Fibroblast of the conjunctiva (primary cell): Measurements from ENCODE around the gene ASCL2.
"Not testable (repeated sequence)": the region's sequence is repeated elsewhere in the genome, so short reads cannot be mapped to it uniquely, and the experiment has no call there.

ENCODE experiments used
- DNase-seq: peaks from one replicate; pipeline ENCODE4 v3.0.0-alpha.2; 2010; ENCODE audit warnings: low read depth

Gene ASCL2

DNA sequence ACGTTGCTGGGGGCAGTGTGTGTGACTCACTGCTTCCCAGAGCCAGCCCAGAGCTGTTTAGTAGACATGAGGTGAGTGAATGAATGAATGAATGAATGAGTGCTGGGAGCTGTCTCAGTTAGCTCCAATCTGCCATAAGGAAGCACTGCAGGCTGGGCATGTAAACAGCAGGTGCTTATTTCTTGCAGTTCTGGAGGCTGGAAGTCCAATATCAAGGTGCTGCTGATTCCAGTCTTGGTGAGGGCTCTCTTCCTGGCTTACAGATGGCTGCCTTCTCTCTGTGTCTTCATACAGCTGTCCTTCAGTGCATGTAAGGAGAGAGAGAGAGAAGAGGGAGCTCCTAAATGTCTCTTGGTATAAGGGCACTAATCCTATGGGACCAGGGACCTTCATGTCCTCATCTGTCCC is 27.2 kb upstream of the ASCL2 start:
- DNase-seq = no peak

DNA sequence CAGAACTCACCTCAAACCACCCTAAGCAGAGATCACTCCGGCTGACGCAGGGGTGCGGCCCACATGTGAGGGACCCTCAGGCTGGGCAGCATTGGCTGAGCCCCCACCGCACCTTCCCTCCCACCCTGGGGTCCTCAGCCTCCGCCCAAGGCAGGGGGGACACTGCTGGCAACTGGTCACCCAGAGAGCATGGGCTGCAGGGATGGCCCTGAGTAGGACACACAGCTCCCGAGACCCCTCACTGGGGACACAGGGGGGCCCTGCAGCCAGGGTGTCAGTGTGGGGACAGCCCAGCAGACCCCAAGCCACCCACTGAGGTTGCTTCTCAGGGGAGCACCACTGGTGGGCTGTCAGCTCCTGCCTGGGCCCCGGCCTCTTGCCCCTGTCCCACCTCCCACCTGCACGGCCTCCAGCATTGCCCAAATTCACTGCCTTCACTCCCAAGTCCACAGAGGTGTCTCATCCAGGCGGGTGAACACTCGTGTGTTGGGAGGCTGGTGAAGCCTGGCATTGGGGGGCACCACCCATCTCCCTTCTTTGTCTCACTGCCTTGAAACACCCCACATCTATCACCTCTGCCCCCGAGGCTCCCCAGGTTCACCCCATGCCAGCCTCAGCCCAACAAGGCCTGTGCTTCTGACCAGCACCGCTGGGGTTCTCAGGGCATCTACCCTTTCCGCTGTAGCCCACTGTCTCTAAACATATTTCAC is 26.7 kb upstream of the ASCL2 start:
- DNase-seq = no peak

DNA sequence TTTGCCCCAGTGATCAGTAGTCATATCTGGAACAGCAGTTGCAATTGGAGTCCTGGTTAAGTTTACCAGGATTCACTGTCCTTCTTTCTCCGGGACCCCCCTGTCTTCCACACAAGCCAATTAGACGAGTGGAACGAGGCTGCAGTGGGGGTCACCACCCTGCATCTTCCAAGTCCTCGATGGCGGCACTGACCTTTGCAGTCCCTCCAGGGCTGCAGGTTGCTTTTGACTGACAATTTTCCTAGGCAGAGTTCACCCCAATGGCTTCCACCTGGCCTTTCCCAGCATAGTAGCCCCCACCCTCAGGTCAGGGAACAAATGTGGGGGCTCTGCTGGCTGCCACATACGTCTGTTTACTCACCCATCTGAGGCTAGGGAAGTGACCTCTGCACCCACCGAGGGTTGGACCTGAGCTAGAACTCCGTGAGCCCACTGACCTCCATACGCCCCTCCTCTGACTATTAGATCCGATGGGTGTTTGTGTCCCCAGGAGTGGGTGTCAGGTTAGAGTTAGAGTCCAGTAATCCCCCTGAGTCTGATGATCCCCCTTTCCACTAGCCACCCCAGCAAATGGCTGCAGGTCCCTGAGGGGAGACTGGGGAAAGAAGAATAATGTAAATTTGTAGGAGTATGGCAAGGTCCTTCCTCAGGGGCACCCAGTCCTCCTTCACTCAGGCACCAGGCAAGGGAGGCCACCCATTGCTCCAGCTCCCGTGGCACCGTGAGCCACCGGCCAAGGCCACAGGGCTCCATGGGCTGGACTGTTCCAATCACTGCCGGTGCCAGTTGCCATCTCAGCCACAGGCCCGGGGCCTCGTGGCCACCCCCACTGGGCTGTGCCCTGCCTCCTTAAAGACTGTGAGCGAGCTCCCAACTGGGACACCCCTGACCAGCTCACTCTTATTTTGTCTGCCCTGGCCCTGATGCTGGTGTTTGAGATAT is 25.9 kb upstream of the ASCL2 start:
- DNase-seq = no peak

DNA sequence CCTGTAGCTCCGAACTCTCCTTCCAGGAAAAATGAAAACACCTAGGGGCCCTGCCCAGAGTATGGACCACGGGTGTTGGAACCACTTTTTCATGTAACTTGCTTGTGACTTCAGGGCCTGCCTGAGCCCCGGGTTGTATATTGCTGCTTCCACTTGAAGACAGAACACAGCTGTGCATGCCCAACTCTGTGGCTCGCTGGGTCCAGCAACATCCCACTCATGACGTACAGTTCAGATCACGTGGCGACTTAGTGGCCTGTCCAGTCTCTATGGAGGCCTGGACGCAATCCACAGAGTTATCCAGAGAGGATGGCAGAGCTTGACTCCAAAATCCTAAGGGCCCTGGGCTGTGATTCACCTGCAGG is 24.5 kb upstream of the ASCL2 start:
- DNase-seq = no peak

DNA sequence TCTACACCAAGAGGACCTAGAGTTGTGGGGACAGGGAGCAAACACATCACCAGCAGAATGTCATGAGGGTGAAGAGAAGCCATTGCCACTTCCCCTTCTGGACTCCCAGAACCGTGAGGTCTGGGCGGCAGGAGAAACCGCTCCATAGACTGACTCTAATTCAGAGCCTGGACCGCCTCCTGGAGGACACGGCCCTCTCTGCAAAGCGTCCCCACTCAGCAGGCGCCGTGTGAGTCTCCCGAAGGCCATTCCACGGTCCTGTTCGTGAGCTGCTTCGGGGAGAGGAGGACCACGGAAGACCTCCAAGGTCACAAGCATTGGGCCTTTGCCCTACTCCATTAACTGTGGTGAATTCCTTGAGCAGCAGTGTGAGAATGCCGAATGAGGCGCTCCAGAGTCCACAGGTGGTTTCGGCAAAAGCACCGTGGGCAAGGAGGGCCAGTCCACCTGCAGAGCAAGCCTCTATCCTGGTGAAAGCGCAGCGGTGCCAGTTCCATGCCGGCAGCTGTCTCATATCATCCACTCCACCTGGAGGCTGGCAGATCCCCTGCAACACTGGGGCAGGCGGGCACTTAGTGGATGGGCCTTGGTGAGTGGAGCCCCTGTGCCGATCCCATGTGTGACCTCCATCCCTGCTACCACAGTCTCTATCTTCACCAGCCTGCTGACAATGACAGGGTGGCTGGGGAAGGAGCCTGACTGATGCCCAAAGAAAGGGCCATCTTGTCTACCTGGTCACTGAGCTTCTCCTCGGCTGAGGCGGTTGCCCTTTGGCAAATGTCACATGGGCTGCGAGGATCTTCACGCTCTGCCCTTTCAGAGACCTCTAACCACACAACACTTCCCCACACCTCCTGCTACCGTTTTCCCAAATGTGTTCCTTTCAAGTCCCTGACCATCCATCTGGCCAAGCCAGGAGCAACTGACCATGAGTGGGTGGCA is 23.9 kb upstream of the ASCL2 start:
- no peak for DNase-seq

DNA sequence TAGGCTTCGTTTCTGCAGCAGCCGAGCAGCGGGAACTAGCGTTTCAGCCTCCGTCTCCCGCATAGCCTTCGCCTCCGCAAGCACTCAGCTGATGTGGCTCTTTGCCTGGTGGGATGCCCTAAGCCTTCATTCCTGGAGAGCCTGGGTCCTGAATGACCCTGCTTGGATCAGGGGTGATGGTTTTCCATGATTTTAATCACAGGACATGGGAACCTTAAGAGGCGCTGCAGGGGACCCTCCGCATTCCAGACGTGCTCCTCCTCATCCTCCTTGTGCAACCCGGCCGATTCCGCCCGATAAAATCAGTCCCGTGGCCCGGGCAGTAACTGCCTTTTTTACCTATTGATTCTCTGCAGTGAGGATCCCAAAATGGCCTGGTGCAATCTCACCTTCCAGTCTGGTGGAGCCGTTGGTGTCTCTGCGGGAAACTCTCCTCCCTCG is 23.2 kb upstream of the ASCL2 start:
- DNase-seq = no peak

DNA sequence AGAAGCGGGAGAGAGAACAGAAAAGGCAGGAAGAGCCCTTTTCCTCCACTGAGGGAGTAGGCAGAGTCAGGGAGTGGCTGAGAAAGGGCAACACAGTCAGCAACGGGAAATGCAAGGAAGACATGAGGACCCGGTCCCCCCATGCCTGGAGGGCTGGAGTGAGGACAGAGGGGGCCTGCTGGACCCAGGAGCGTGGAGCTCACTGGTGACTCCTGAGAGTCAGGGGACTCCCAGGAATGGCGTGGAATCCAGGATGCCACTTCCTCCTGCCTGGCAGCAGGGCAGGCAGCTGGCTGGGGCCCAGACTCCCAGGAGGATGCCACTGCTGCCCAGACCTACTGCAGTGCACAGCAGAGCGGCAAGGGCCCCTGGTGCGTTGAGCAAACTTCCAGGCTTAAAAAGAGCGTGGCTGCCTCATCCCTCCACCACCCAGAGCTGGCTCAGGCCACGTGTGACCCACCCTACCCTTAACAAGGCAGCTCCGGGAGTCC is 20.0 kb upstream of the ASCL2 start:
- DNase-seq = no peak

DNA sequence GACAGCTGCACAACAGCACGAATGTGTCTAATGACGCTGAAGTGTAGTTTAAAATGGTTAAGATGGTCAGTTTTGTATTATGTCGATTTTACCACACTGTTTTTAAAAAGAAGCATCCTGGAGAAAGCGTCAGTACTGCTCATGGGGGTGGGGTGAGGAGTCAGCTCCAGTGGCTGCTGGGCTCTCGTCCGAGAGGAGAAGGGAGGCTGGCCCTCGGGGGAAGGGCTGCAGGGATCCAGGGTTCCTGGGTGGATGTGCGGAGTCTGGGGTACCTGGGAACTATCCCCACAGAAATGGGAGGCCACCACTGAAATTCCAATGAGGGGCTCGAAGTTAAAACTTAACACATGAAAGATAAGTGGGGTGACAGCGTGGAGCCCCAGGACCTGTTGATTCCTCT is 19.5 kb upstream of the ASCL2 start:
- no peak for DNase-seq

DNA sequence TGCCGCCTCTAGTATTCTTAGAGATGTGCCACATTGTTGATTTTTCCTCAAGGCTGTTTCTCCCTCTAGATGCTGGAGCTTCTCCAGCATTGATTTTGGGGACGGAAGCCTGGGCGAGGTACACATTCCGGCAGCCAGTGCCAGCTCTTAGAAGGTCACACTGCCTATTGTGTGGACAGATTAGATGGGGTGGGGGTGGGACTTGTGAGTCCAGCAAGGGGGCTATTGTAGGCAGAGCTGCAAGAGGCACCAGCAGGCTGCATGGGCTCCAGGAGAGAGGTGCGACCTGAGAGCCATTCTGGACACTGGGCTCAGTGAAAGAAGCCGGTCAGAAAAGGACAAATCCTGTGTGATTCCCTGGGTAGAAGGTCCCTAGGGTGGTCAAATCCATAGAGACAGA is 19.0 kb upstream of the ASCL2 start:
- no peak for DNase-seq

DNA sequence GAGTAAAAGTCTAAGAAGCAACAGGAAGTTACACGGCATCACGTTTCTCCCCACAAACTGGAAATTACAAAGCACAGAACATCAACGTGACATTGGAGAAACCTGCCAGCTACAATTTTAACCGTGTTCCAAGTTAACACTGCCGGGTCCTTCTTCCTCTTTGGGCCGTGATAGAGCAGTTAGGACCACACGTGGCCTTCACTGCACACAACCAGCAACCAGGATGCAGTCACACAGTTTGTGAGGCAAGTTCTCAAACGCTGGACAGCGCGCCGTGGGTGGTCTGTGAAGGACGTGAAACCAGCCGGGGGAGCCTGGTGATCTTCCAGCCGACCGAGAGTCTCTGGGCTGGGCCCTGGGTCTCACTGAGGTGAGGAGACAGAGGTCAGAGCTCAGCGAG is 16.7 kb upstream of the ASCL2 start:
- DNase-seq = no peak

DNA sequence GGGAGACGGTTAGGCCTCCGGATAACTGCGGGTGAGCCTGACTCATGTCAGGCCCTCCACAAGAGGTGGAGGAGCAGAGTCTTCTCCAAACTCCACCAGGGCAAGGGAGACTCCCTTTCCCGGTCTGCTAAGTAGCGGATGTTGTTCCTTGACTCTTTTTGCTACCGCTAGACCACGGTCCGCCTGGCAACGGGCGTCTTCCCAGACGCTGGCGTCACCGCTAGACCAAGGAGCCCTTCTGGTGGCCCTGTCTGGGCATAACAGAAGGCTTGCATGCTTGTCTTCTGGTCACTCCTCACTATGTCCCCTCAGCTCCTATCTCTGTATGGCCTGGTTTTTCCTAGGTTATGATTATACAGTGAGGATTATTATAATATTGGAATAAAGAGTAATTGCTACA is 16.0 kb upstream of the ASCL2 start:
- DNase-seq = not testable (repeated sequence)

DNA sequence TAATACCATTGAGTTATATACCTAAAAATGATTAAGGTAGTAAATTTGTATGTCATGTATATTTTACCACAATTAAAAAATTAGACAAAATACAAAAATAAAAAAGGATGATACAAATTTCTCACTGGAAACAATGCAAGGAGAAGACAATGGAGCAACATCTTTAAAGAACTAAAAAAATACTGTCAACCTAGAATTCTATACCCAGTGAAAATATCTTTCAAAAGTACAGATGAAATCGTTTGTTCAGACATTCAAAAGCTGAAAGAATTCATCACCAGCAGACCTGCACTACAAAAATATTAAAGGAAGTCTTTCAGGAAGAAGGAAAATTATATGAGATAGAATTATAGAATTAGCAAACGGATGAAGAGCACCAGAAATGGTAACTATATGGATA is 9.8 kb upstream of the ASCL2 start:
- DNase-seq = no peak

DNA sequence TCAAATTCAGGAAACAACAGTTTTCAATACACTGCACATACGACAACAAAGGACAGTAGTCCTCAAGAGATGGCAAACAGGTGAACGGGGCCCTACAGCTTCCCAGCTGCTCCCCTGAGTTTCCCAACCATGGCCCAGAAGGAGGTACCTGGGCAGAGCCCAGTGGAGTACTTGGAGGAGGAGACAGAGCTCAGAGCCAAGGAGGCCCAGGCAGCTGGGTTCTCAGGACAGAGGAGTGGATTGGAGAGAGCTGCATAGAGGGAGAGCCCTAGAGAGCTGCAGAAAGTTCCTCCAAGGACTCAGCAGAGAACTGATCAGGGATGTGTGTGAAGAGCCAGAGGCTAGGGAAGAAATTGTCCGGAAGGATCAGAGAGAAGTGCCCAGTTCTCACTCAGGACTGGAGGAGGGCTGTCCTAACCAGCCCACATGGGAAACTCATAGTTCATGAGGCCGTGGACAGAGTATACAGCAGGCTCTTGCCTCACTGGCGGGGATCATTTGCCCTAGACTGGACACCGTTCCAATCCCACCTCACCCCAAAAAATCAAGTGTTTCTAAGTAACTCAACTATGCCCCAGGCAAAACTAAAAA is 7.6 kb upstream of the ASCL2 start:
- DNase-seq = no peak

DNA sequence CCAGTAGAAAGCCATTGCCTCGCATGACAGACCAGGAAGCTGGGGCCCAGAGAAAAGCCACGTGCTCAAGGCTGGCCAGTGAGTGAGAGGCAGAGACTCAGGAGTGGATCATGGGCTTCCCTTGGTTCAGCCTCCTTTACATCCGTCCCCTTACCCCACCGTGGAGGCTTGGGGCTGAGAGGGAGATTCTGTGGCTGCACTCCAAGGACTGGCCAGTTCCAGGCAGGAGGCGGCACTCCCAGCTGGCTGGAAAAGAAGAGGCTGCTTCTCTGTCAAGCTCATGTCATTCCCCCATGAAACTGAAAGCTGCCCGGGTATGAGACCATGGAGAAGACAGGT is 6.6 kb upstream of the ASCL2 start:
- no peak for DNase-seq

DNA sequence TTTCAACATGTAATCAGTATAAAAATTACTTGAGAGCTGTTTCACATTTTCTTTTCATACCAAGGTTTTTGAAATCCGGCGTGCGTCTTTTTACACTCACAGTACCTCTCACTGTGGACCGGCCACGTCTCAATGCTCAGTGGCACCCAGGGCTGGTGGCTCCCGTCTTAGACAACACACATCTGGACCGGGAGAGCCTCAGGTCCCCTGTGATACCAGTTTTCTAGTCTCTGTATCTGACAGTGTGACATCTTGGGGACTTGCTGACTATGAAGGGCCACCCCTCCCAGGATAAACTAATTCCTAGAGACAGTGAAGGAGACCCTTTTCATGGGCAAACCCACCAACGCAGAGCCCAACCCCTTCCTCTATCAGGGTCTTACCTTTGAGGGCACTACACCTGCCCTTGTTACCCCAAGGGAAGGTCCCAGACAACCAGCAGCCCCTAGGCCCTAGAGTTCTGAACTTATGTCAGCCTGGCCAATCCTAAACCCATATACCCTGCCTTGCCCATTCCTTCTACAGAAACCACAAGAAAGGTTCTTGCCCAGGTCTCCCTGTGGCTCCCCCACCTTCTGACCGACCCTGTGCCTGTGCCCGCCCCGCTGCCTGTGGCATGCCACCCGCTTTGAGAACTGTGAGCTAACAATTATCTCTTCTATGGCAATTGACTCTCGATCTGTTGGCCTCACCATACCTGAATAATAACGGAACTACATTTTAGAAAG is 6.1 kb upstream of the ASCL2 start:
- DNase-seq = no peak

DNA sequence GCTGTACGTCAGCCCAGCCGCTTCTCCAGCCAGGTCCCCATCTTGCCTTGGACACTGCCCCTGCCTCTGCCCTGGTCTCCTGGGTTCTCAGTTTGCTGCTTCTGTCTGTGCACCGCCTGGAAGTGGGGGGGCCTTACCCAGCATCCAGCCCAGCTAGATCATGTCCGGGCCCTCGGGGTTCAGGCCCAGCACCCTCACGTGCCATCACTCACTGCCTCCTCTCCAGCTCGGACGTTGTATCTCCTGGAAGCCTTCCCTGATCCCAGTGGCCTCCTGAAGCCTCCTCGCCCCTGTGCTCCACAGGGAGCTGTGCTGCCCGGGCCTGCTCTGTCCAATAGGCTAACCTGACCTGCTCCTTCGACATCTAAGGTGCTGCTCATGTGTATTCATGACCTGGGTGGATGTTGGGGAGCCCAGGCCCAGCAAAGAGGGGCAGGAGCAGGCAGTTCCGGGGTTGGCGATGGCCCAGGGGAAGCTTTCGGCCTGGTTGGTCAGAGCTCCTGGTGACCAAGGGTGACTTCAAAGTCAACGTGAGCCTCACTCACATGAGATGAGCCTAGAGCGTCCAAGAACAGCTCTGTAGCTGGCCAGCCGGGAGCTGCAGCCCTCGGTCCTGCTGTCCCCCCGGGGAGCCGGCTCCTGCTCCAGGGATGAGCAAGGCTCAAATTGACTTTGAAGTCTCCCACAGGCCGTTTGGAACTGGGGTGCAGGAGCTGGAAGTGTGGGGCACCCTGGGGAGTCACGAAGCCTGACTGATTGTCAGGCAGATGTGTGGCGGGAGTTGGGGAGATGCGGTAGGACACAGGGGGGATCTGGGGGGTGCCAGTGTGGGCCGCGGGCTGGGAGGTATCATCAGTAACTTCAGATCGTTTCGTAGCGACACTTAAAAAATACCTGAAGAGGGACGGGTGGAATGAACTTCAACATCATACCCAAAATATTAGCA is 5.2 kb upstream of the ASCL2 start:
- DNase-seq = no peak

DNA sequence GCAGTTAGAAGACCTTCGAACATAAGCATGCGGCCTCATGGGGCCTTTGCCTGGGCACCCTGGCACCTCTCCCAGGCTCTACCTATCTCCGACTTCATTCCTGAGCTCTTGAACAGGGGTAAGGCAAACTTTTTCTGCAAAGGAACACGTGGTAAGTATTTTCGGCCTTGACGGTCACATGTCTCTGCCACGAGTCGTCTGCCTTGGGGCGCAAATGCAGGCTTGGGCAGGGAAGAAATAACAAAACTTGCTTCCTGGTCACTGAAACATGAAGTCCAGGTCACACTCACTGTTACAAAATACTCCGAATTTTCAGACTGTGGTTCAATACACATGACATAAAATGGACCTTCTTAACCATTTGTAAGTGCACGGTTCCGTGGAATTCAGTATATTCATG is 3.4 kb upstream of the ASCL2 start:
- no peak for DNase-seq

DNA sequence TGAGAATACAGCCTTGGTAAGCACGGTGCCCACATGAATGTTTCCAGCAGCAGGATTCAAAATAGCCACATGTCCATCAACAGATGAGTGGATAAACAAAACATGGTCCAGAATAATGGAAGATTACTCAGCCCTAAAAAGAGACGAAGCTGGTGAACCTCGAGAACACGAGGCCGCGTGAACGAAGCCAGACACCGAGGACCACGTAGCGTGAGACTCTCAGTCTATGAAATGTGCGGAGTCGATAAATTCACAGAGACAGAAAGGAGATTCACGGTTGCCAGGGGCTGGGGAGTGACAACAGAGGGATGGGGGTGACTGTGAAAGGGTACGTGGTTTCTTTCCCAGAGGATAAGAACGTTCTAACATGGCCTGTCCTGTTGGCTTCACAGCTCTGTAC is 2.9 kb upstream of the ASCL2 start:
- DNase-seq = no peak

DNA sequence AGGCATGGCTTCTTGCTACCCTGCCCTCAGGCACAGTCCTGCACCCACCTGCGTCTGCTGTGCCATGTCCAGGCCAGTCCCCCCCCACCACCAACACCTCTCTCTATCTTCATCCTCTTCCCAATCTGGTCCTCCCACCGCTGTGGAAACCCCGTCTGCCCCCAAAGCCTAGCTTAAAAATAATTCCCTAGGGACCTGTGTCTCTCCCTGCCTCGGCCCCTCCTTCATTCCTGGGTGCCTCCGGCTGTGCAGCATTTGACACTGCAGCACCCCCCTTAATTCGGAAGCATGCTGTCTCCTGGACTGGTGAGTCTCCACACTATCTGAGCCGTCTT is 2.5 kb upstream of the ASCL2 start:
- DNase-seq = no peak

DNA sequence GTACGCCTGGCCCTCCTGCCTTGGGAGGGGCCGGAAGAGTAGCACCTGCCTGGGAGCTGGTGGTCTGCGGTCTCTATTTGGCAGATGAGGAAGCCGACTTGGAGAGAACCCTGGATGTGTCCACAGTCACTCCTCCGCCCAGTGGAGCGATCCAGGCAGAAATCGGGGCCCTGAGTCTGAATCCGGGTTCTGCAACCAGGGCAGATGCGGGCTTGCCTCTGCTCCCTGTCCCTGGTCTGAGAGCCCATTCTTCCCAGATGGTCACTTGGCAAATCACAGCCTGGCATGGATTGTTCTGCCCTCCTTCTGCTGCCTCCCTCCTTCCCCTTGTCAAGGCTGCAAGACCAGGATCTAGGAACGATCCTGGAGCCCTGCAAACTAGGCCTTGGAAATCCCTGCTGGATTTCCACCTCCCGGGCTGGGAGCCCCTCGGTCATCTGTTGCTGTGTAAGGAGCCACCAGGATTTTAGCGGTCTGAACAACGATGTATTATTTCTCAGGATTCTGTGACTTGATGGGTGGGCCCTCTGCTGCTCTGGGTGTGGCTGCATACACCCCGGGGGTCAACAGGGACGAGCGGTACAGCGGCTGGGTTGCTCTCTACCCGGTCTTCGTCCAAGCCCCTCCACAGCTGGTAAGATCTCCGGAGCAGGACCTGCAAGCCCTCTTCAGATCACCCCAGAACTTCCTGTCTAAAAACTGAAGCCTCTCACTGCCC is 2.0 kb upstream of the ASCL2 start:
- no peak for DNase-seq
